Stimulated activated CD8-positive, alpha-beta memory T cell treated with anti-CD3 and anti-CD28 coated beads, Interleukin-7, amount 100 ng/mL, for 4 hours (primary cell): Measurements from ENCODE around the gene TTC3.
"Not testable (repeated sequence)": the region's sequence is repeated elsewhere in the genome, so short reads cannot be mapped to it uniquely, and the experiment has no call there.

Experiments used
- DNase-seq, 2 donors: peaks; one replicate each; pipeline ENCODE4 v3.0.0-alpha.2; 2020; ENCODE audit warnings: low read depth in 2 of 2

Gene TTC3

DNA sequence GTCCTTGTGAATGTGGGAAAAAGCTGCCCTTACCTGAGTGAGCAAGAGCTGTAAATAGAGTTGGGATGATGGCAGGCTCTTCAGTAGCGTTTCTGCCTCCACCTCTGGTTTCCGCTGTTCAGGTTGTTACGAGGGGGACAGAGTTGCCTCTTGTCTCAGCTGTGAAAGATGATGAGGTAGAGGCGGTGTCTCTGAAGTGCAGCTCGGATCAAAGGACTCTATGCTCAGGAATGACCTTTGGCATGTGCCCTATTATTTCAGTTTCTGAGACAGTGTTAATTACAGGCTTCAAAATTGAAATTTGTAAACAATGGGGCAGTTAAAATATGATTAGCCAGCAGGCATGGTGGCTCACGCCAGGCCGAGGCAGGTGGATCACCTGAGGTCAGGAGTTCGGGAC, 123.8 kb downstream of the TTC3 start:
- no peak for DNase-seq

GRCh38 chr21:37197746-37198145, 124.7 kb downstream of the TTC3 start:
- no peak for DNase-seq

DNA sequence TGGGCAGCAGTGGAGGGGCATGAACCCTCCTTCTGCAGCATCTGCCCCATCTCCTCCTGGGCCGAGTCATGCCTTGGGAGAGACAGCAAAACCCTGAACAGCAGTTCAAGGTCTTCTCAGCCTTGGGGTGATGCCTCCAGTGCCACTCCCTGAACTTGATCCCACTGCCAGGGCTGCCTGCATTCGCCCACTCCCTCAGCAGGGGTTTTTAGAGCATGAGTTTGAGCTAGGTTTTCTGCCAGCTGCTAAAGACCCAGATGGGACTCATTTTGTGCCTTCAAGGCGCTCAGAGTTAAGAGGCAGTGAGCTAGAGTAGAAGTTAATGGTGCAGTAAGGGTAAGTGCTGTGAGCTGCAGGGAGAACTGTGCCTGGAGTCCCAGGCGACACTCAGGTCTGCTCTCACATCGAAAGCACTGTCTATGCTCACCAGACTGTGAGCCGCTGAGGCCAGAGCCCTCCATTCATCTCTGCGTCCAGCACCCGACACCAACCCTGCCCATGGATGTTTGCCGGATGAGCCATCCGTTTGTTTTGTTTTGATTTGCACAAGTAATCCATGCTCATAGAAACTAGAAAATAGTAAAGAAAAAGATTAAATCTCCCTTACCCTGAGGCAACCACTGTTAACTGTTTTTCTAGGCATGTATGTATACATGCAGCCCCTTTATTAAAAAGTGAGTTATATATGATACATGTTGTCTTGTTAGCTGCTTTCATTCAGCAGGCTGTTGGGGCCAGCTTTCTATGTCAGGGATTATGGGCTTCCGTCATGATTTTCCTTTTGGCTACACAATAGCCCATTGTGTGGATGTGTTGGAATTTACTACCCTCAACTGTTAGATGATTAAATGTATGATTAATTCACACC, 126.2 kb downstream of the TTC3 start:
- DNase-seq = no peak

DNA sequence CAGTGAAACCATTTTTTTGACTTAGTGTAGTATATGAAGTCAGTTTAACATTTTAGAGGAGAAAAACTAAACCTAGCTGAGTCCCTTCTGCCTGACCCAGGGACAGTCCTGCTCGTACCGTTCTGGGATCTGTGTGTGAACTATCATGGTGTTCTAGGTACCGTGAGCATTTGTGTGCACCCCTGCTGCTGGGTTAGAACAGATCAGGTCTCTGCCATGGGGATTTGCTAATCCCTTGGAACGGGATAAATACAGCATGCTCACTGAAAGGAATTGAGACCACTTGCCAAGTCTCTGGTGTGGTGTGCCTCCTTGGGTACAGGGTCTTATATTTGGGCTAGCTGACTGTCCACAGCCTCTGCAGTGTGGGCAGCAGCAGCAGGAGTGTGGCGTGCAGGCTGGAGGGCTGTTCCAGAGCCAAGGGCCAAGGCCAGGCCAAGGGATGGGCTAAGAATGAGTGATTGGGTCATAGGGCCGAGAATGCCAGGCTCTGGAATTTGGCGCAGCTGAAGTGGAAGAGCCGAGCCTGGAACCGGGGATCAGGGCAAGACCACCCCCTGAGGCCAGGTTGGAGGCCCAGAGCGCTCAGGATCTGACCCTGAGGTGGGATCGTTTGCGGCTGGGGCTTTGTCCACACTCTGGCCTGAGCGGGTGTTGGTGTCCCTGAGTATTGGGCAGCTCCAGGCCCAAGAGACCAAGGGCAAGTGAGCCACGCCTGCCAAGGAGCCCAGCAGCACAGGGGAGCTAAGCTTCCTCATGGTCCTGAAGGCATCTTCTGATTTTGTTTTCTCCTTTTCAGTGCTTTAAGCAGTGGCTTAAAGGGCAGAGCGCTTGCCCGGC, 127.8 kb downstream of the TTC3 start:
- DNase-seq = no peak

- no peak for DNase-seq
These were observed 129.4 kb downstream of the TTC3 start for GRCh38 chr21:37202221-37203110.

- no peak for DNase-seq
These were observed 131.5 kb downstream of the TTC3 start for GRCh38 chr21:37204580-37204979.

- DNase-seq = no peak
These were observed 133.4 kb downstream of the TTC3 start for GRCh38 chr21:37206496-37206895.

- no peak for DNase-seq
These were observed 134.5 kb downstream of the TTC3 start for GRCh38 chr21:37207441-37208009.

- DNase-seq = peak in 1 of 2 donors; percentile 14
These were observed 135.1 kb downstream of the TTC3 start for GRCh38 chr21:37208056-37208721.

DNA sequence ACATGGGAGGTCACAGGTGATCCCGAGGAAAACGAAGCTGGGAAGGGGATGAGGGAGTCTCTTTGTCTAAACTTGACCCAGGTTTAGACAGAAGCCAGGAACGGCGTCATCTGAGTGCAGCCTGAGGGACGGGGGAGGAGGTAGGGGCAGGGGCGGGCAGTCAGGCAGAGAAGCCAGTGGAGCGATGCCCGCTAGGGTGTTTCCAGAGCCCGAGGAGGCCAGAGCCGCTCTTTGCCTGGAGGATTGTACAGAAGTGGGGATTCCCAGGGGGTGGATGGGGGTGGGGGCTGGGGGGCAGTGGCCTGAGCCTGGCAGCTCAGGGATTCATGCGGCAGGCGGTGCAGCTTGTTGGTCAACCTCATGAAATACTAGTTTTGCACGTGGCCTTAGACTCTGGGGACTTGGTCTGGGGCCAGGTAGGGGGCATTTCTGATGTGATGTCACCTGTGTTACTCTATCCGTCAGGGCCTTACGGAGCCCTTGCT, 135.7 kb downstream of the TTC3 start:
- DNase-seq = no peak

- DNase-seq = no peak
These were observed 137.1 kb downstream of the TTC3 start for GRCh38 chr21:37210130-37210529.

DNA sequence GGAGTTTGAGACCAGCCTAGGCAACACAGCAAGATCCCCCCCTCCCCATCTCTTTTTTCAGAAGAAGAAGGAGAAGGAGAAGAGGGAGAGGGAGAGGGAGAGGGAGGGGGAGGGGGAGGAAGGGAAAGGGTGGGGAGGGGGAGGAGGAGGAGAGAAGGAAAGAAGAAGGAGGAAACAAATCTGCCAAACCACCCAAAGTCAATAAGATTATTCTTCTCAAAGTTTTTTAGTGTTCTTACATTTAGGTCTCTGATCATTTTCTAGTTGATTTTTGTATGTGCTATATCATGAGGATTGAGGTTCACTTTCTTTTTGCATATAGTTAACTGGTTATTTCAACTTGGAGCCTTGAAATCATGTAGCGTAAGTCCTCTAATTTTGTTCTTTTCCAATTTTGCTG, 137.7 kb downstream of the TTC3 start:
- no peak for DNase-seq

DNA sequence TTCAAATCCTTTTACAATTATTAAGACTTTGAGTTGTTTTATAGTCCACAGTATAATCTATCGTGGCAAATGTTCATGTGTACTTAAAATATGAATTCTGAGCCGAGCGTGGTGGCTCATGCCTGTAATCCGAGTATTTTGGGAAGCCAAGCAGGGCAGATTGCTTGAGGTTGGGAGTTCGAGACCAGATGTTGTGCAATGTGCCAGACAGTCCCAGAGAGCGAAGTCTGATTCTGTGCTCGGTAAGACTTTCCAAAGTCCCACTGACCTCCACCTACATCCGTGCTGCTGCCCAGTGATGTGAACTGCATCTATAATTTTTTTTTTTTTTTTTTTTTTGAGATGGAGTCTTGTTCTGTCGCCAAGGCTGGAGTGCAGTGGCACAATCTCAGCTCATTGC, 141.9 kb downstream of the TTC3 start:
- DNase-seq = no peak

DNA sequence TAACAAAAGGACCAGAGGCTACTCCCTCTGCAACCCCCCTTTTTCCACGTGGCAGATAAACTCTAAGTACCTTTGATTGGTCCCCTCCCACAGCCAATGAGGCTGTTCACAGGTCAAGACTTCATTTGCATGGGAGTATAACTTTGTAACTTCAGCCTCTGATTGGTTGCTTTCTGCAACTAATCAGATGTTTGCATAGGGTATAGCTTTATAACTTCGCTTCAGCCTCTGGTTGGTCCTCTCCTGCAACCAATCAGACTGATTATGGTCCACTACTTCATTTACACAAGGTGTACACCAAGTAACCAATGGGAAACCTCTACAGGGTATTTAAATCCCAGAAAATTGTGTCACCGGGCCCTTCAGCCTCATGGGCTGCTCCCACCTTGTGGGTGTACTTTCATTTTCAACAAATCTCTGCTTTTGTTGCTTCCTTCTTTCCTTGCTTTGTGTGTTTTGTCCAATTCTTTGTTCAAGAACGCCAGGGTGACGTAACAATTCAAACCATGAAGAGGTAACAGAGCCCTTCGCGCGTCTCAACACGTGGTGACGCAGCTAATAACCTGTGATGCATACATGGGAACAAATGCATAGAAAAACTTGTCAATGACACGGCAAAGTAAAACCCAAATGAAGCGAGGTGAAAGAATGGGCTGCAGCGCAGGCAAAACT, 146.8 kb downstream of the TTC3 start:
- peak in 1 of 2 donors; percentile 10 for DNase-seq

DNA sequence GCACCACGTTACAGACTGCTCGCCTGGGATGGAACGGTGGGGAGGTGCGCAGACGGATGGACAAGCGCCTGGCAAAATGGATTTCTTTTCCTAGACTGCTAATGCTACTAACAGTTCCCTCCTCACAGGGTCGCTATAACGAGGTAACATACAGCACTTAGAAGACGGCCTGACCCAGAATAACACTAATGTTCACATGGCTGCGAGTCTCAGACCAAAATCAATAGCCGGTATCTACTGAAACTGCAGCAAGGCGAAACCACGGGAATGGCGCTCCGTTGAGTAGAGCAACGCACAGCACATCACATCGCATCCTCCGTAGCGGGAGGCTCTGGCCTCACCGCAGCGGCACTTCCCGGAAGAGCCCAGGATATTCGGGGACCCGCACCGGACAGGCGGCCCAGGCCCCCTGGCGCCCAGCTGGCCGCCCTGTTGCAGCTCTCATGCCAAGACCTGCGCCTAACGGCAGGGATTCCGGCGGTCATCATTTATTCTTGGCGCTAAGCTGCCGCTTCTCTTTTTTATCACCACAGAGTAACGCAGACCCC, 147.5 kb downstream of the TTC3 start:
- no peak for DNase-seq

GRCh38 chr21:37220981-37221664, 148.1 kb downstream of the TTC3 start:
- DNase-seq = peak; percentile 95 to 96

- not testable (repeated sequence) for DNase-seq
These were observed 149.2 kb downstream of the TTC3 start for GRCh38 chr21:37222248-37222647.

DNA sequence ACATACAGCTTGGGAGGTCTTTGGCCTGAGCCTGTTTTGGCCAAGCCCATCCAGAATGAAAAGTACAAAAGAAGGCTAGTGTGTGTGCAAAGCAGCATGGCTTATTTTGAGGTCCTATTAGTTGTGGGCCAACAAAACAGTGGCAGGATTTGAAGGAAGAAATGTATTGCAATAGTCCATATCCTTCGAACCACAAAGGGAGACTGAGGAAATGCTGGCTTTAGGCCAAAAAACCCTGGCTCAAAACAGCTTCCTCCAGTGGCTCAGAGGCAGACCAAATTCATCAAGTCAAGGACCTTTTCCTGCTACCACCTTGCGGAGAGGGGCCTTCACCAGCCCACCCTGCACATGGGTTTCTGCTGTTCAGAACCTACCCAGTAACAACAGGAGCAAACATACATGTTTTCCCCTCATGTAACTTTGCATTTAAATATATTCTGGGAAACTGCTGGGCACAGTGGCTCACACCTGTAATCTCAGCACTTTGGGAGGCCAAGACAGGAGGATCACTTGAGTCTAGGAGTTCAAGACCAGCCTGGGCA, 150.8 kb downstream of the TTC3 start:
- DNase-seq = no peak
